GM21529 (cell line): Measurements from ENCODE around the gene GOLGA5.
"Not testable (repeated sequence)": the region's sequence is repeated elsewhere in the genome, so short reads cannot be mapped to it uniquely, and the experiment has no call there.

ENCODE experiments used
- ATAC-seq: cut with Tn5 transposase; IDR thresholded peaks from one replicate; pipeline ENCODE4 v1.9.1; 2021; ENCODE audit not compliant: unreplicated experiment

The GOLGA5 gene

DNA sequence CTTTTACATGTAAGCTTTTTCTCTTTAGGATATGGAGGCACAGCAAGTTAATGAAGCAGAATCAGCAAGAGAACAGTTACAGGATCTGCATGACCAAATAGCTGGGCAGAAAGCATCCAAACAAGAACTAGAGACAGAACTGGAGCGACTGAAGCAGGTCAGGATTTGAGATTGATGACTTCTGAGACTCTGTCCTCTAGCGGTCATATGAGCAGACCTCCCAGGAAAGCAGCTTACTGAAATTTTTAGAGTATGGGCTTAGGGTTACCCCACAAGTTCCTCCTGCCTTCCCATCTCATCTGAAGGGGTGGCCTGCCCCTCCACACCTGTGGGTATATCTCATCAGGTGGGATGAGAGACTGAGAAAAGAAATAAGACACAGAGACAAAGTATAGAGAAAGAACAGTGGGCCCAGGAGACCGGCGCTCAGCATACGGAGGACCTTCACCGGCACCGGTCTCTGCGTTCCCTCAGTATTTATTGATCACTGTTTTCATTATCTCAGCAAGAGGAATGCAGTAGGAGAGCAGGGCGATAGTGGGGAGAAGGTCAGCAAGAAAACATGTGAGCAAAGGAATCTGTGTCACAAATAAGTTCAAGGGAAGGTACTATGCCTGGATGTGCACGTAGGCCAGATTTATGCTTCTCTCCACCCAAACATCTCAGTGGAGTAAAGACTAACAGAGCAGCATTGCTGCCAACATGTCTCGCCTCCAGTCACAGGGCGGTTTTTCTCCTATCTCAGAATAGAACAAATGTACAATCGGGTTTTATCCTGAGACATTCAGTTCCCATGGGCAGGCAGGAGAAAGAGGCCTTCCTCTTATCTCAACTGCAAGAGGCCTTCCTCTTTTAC, 25.8 kb downstream of the GOLGA5 start:
- ATAC-seq, result not testable (repeated sequence)

DNA sequence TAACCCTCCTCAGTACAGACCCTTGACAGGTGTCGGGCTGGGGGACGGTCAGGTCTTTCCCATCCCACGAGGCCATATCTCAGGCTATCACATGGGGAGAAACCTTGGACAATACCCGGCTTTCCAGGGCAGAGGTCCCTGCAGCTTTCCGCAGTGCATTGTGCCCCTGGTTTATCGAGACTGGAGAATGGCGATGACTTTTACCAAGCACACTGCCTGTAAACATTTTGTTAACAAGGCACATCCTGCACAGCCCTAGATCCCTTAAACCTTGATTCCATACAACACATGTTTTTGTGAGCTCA, 26.4 kb downstream of the GOLGA5 start:
- ATAC-seq, result not testable (repeated sequence)

DNA sequence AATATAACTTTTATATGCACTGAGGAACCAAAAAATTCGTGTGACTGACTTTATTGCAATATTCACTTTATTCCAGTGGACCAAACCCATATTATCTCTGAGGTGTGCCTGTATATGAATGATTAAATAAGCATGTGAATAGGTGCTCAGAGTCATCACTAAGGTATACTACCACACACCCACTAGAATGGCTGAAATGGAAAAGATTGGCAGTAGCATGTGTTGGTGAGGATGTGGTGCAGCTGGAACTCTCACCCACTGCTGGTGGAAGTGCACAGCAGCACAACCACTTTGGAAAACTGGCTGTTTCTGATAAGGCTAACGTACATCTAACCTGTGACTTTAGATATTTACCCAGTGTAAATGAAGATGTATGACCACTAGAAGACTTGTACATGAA, 36.8 kb downstream of the GOLGA5 start:
- no peak for ATAC-seq

DNA sequence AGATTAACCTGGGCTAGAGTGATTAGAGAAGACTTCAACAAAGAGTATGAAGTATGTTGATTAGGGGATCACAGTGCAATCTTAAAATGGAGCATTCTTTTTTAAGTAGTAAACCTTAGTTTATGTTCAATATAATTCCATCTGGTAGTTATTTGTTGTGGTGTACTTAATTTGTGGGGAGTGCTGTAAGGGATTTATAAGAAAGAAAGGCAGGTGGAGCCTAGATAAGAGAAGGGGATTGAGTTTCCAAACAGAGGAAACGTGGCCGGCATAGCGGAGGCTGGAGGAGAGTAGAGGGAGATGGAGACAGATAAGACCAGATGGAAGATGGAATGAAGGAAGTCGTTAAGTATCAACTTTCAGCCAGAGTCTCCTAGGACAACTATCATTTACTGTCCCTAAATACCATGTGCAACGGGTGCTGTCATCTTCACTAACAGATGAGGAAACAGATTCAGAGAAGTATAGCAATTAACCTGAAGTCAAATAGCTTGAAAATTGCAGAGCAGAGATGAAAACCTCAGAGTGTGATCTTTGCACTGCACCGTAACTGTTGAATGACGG, 38.1 kb downstream of the GOLGA5 start:
- ATAC-seq, result no peak

DNA sequence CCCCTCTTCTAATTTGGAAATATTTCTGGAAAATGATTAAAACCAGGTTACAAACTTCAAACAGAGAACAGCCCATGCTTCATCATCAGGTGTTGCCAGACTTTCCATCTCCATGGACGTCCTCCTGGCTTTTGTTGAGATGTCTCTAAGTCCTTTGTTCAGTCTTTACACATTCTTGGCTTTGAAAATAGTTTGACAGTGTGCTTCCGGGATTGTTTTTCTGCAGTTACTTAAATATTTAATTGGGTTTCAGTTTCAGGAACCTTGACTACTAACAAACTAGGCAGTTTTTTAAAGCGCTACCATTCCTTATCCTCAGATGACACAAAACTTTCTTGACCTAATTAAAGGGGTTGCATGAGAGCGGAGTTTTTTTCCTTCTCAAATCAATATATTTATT, 47.8 kb downstream of the GOLGA5 start:
- ATAC-seq, result no peak

DNA sequence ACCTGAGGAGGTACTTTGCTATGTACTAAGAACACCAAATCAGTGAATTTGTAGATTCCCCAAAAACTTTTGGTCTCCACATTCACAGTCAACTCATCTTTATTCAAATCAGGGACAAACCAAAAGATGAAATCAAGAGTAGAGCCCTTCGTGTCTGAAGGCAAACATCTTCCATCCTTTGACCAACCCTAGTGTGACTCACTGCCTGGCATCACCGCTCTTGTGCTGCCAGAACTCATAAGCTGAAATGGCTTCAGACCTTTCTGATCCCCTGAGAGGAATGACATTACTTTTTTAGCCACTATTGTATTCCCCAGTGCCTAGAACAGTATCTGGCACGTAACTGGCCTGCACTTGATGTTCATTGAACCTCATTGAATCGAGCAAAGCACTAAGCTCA, 50.1 kb downstream of the GOLGA5 start:
- peak; percentile 45 for ATAC-seq

DNA sequence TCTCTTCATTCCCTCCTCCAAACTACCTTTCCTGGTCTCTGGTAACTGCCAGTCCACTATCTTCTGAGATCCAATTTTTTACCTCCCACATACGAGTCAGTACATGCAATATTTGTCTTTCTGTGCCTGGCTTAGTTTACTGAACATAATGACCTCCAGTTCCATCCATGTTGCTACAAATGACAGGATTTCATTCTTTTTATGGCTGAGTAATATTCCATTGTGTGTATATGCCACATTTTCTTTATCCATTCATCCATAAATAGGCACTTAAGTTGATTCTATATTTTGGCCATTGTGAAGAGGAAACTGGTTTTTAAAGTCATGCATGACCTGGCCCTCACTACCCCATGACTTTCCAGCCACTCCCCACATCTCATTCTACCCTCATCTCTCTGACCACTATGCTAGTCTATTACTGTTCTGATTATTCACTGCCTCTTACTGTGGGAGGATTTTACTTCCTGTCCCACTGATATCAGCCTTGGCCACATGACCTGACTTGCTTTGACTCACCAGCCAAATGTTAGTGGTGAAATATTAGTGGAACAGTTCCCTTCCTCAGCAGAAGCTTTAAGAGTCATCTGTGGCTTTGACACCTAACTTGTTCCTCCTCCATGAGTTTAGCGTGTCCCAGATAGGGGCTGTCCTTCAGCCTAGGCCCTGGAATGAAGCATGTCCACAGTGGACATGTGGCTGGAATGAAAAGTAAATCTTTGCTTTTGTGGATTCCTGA, 52.2 kb downstream of the GOLGA5 start:
- peak; percentile 84 for ATAC-seq

- no peak for ATAC-seq
Measured at GRCh38 chr14:92847278-92847677, 53.2 kb downstream of the GOLGA5 start.

- no peak for ATAC-seq
Measured at GRCh38 chr14:92847749-92848148, 53.6 kb downstream of the GOLGA5 start.

GRCh38 chr14:92848887-92849286, 54.8 kb downstream of the GOLGA5 start:
- no peak for ATAC-seq

GRCh38 chr14:92850492-92850891, 56.4 kb downstream of the GOLGA5 start:
- ATAC-seq, result no peak

DNA sequence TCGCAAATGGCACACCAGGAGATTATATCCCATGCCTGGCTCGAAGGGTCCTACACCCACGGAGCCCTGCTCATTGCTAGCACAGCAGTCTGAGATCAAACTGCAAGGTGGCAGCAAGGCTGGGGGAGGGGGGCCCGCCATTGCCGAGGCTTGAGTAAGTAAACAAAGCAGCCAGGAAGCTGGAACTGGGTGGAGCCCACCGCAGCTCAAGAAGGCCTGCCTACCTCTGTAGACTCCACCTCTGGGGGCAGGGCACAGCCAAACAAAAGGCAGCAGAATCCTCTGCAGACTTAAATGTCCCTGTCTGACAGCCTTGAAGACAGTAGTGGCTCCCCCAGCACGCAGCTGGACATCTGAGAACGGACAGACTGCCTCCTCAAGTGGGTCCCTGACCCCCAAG, 59.0 kb downstream of the GOLGA5 start:
- ATAC-seq, result not testable (repeated sequence)

DNA sequence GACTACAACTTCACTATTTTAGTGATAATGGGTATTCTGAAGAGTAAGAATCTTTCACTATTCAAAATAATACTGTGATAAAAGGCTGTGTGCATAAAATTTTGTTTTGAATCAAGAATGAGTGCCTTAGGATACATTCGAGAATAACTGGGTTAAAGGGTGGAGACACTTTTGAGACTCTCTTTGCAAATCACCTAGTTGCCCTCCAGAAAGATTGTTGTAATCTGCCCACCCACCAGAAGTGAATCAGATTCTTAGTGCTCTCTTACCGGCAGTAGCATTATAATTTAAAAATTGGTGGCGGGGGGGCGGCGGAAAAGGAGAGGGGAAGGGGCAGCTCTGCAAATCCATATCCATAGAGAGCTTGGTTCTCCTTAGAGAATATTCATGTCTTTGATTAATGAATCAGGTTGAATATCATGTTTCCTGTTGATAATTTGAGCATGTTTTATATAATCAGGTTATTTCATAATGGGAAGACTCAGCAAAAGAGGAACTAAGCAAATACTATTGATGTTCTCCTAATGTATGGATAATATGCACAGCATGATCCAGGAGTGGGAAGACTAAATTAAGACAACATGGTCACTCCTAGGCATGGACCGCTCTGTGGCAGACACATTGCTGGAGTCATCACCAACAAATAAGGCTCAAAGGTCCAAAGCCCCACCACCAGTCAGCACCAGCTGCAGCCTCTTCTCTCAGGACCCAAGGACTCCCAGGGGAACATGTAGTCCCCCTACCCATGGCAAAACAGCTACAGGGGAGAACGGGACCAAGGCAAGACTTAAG, 66.1 kb downstream of the GOLGA5 start:
- ATAC-seq, result no peak

GRCh38 chr14:92861856-92862745, 68.0 kb downstream of the GOLGA5 start:
- ATAC-seq, result no peak

GRCh38 chr14:92863286-92864080, 69.4 kb downstream of the GOLGA5 start:
- no peak for ATAC-seq

GRCh38 chr14:92865674-92866073, 71.6 kb downstream of the GOLGA5 start:
- ATAC-seq, result no peak

- no peak for ATAC-seq
Measured at GRCh38 chr14:92866181-92866752, 72.2 kb downstream of the GOLGA5 start.

- ATAC-seq, result no peak
Measured at GRCh38 chr14:92866901-92867865, 73.1 kb downstream of the GOLGA5 start.
